Spleen (tissue), 7 donors: ENCODE results near the gene C10orf67.

ENCODE experiments used
- POLR2A ChIP-seq, 3 donors: fragments of 450-650 bp; IDR thresholded peaks; one replicate each; pipeline ENCODE4 v1.5.1; 2017; ENCODE audit warnings: antibody characterized with exemption in 3 of 3, mild to moderate bottlenecking in 1 of 3
- TF ChIP-seq, protein P1 (sequence below), 11 experiments: fragments of 200-600 bp in 7 of 11; fragments of 450-650 bp in 4 of 11; sonication (generic) in 4 of 11; IDR thresholded peaks in 8 of 11; conservative IDR thresholded peaks in 3 of 11; 1 replicate in 7 of 11; 2 replicates in 4 of 11; pipeline versions ENCODE4 v1.4.0 to v1.8.0; 2016 to 2021; ENCODE audit warnings: antibody characterized with exemption in 11 of 11, inconsistent platforms in 4 of 11, mild to moderate bottlenecking in 1 of 11
- donor health status: DM: no; HTN: no; CAD: no; lungs with moderate emphysema.
- donor health status: DM: no; HTN: no; CAD: no.
- donor health status: DM: no; HTN: no; CAD: no.

DNA sequence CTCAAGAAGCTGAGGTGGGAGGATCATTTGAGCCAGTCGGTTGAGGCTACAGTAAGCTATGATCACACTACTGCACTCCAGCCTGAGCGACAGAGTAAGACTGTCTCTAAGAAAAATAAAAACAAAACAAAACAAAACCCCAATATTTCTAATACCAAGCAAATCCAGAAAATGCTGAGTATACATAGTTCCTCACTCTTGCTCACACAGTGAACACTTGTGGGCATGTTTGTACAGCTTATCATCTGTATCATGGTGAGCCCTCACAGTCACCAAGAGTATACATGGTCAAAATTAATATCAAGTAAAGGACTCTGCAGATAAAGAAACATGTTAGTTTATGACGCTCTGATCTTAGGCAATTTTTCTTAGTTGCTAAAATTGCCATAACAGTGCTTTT, 41.5 kb upstream of the C10orf67 start:
- TF ChIP-seq POLR2A (IDR thresholded peaks at IDR 0.05): no peak
- TF ChIP-seq, protein P1, sequence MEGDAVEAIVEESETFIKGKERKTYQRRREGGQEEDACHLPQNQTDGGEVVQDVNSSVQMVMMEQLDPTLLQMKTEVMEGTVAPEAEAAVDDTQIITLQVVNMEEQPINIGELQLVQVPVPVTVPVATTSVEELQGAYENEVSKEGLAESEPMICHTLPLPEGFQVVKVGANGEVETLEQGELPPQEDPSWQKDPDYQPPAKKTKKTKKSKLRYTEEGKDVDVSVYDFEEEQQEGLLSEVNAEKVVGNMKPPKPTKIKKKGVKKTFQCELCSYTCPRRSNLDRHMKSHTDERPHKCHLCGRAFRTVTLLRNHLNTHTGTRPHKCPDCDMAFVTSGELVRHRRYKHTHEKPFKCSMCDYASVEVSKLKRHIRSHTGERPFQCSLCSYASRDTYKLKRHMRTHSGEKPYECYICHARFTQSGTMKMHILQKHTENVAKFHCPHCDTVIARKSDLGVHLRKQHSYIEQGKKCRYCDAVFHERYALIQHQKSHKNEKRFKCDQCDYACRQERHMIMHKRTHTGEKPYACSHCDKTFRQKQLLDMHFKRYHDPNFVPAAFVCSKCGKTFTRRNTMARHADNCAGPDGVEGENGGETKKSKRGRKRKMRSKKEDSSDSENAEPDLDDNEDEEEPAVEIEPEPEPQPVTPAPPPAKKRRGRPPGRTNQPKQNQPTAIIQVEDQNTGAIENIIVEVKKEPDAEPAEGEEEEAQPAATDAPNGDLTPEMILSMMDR (IDR thresholded peaks at IDR 0.05 in 8 of 11, conservative IDR thresholded peaks at IDR 0.05 in 3 of 11): no peak
